HepG2 (cell line): Measurements from ENCODE around the gene ZNF625. TPM values are rescaled to one million over a fixed set of nuclear protein-coding genes. Genes with fewer than 3 reads are reported as not detected.

ENCODE experiments used
- ATAC-seq: fragments of 200-7000 bp; cut with Tn5 transposase; 3 replicates; pipeline ENCODE4 v1.9.1; 2020; ENCODE audit warnings: mild to moderate bottlenecking, moderate library complexity
- BruUV-seq: library from RNA; stranded (reverse); fragments of 400-500 nt; replicated peaks from 2 replicates; lab custom pipeline; 2021; lab: Mats Ljungman, UMichigan
- CTCF ChIA-PET: fragments of 300-600 bp; formaldehyde crosslinking; extraction: SDS; loops from one replicate; lab custom pipeline; 2021; ENCODE audit warnings: low total read pairs, inconsistent platforms, low intra/inter-chr PET ratio; lab: Yijun Ruan, JAX
- POLR2A ChIA-PET: fragments of 350-600 bp; sonication (Branson Sonifier 250); formaldehyde crosslinking; loops from one replicate; lab custom pipeline; 2020; ENCODE audit warnings: antibody characterized with exemption, inconsistent platforms; lab: Yijun Ruan, JAX
- DNase-seq: peaks from one replicate; pipeline ENCODE4 v3.0.0-alpha.2; 2015; ENCODE audit warnings: low spot score
- FAIRE-seq: peaks from 3 replicates; lab custom pipeline; 2011; peaks lifted over from hg19 to GRCh38; lab: Jason Lieb, UNC
- H2AFZ ChIP-seq: one replicate; pipeline ENCODE4 v1.6.1; 2011; ENCODE audit warnings: low read length, inconsistent platforms
- H3K27ac ChIP-seq: fragments of 300-600 bp; 3 replicates; pipeline ENCODE4 v1.8.0; 2011; ENCODE audit warnings: mixed run types, mild to moderate bottlenecking, mixed read lengths, low read length, inconsistent platforms; ENCODE audit not compliant: insufficient read depth; ENCODE audit errors: extremely low read length
- H3K27me3 ChIP-seq, 2 experiments: fragments of 200-600 bp in 1 of 2; 2 replicates in 1 of 2; 3 replicates in 1 of 2; pipeline versions ENCODE4 v1.6.0 to v1.8.0; 2011; ENCODE audit warnings: low read length in 2 of 2, mild to moderate bottlenecking in 2 of 2, moderate library complexity in 2 of 2, inconsistent platforms in 1 of 2; ENCODE audit not compliant: insufficient read depth in 2 of 2, control insufficient read depth in 1 of 2
- H3K36me3 ChIP-seq, 2 experiments: fragments of 200-600 bp in 1 of 2; replicated peaks in 1 of 2; 2 replicates in 1 of 2; 3 replicates in 1 of 2; pipeline versions ENCODE4 v1.5.1 to v1.8.0; 2011; ENCODE audit warnings: low read length in 2 of 2, inconsistent platforms in 1 of 2; ENCODE audit not compliant: insufficient read depth in 2 of 2, control insufficient read depth in 1 of 2
- H3K4me1 ChIP-seq: 2 replicates; pipeline ENCODE4 v1.5.1; 2012; ENCODE audit warnings: low read length, inconsistent platforms; ENCODE audit not compliant: insufficient read depth
- H3K4me2 ChIP-seq: 2 replicates; pipeline ENCODE4 v1.6.0; 2011; ENCODE audit warnings: low read depth, low read length, inconsistent platforms
- H3K4me3 ChIP-seq, 3 experiments: fragments of 200-600 bp in 1 of 3; sonication (generic), shearing (Covaris generic) in 1 of 3; replicated peaks in 1 of 3; 2 replicates each; pipeline ENCODE4 v1.5.1; 2011 to 2016; ENCODE audit warnings: low read length in 3 of 3, inconsistent platforms in 2 of 3, low read depth in 2 of 3, mild to moderate bottlenecking in 2 of 3, control low read depth in 1 of 3, mixed read lengths in 1 of 3; ENCODE audit not compliant: insufficient read depth in 1 of 3
- H3K79me2 ChIP-seq: one replicate; pipeline ENCODE4 v1.6.1; 2011; ENCODE audit warnings: low read length, inconsistent platforms; ENCODE audit not compliant: insufficient read depth
- H3K9ac ChIP-seq: 2 replicates; pipeline ENCODE4 v1.6.0; 2011; ENCODE audit warnings: mild to moderate bottlenecking, low read depth, low read length, inconsistent platforms; ENCODE audit not compliant: insufficient read depth
- H3K9me3 ChIP-seq: 2 replicates; pipeline ENCODE4 v1.5.1; 2012; ENCODE audit warnings: mild to moderate bottlenecking, low read length
- H4K20me1 ChIP-seq: 2 replicates; pipeline ENCODE4 v1.6.0; 2011; ENCODE audit warnings: inconsistent platforms, mild to moderate bottlenecking, low read length, moderate library complexity; ENCODE audit not compliant: insufficient read depth
- CCAR2 ChIP-seq: fragments of 200-400 bp; formaldehyde crosslinking; optimal IDR thresholded peaks from 2 replicates; pipeline ENCODE3; 2018; ENCODE audit warnings: low read depth, mild to moderate bottlenecking, low read length, moderate library complexity
- CHD4 ChIP-seq: fragments of 200-600 bp; sonication (generic); IDR thresholded peaks from 2 replicates; pipeline ENCODE4 v1.7.0; 2017; ENCODE audit warnings: mild to moderate bottlenecking, low read length, borderline replicate concordance
- ELF1 ChIP-seq: sonication (generic); formaldehyde crosslinking; IDR thresholded peaks from 2 replicates; pipeline ENCODE4 v1.4.0; 2020; ENCODE audit warnings: missing genetic modification reagents
- EP300 ChIP-seq, 3 experiments: sonication (generic) in 1 of 3; formaldehyde crosslinking in 1 of 3; IDR thresholded peaks; 2 replicates each; pipeline versions ENCODE4 v1.5.1 to v1.6.1; 2011 to 2020; ENCODE audit warnings: low read depth in 2 of 3, low read length in 2 of 3, borderline replicate concordance in 1 of 3, improper control_type of control experiment in 1 of 3, mild to moderate bottlenecking in 1 of 3, missing genetic modification reagents in 1 of 3, moderate library complexity in 1 of 3
- FOXP1 ChIP-seq, 2 experiments: fragments of 450-650 bp in 1 of 2; IDR thresholded peaks; 2 replicates each; pipeline ENCODE4 v1.6.1; 2017 to 2018; ENCODE audit warnings: antibody characterized with exemption in 1 of 2
- HMG20B ChIP-seq: conservative IDR thresholded peaks from 2 replicates; pipeline ENCODE4 v1.6.1; 2016; ENCODE audit warnings: missing genetic modification reagents, missing compliant biosample characterization
- MTF1 ChIP-seq: sonication (generic); formaldehyde crosslinking; IDR thresholded peaks from 2 replicates; pipeline ENCODE4 v1.5.0; 2020; ENCODE audit warnings: missing genetic modification reagents
- PHB2 ChIP-seq: fragments of 450-650 bp; IDR thresholded peaks from 2 replicates; pipeline ENCODE4 v1.6.1; 2018; ENCODE audit not compliant: partially characterized antibody
- POLR2G ChIP-seq: fragments of 200-400 bp; formaldehyde crosslinking; IDR thresholded peaks from 2 replicates; pipeline ENCODE4 v1.6.1; 2018; ENCODE audit warnings: mild to moderate bottlenecking, low read depth, low read length, moderate library complexity
- REPIN1 ChIP-seq: sonication (generic); formaldehyde crosslinking; IDR thresholded peaks from 2 replicates; pipeline ENCODE4 v1.8.0; 2022; ENCODE audit warnings: missing genetic modification reagents, low read depth, mild to moderate bottlenecking, borderline replicate concordance
- RNF2 ChIP-seq: fragments of 450-650 bp; conservative IDR thresholded peaks from 2 replicates; pipeline ENCODE4 v1.6.1; 2016; ENCODE audit warnings: low read depth
- SAP130 ChIP-seq: IDR thresholded peaks from 2 replicates; pipeline ENCODE4 v1.6.1; 2016; ENCODE audit warnings: low read depth
- SP140L ChIP-seq: sonication (generic); formaldehyde crosslinking; IDR thresholded peaks from 2 replicates; pipeline ENCODE4 v1.4.0; 2020; ENCODE audit warnings: missing genetic modification reagents, borderline replicate concordance
- TGIF2 ChIP-seq: IDR thresholded peaks from 2 replicates; pipeline ENCODE4 v1.6.1; 2016; ENCODE audit warnings: control low read depth, missing compliant biosample characterization
- TSC22D2 ChIP-seq: sonication (generic); formaldehyde crosslinking; IDR thresholded peaks from 2 replicates; pipeline ENCODE4 v1.5.1; 2020; ENCODE audit warnings: missing genetic modification reagents, mild to moderate bottlenecking, borderline replicate concordance
- ZFP82 ChIP-seq: sonication (generic); formaldehyde crosslinking; IDR thresholded peaks from 2 replicates; pipeline ENCODE4 v1.5.1; 2020; ENCODE audit warnings: mild to moderate bottlenecking, missing genetic modification reagents, borderline replicate concordance
- ZNF33A ChIP-seq: sonication (generic); formaldehyde crosslinking; IDR thresholded peaks from 2 replicates; pipeline ENCODE4 v1.5.1; 2020; ENCODE audit warnings: missing genetic modification reagents, mild to moderate bottlenecking, moderate library complexity, borderline replicate concordance
- ZNF567 ChIP-seq: sonication (generic); formaldehyde crosslinking; IDR thresholded peaks from 2 replicates; pipeline ENCODE4 v1.8.1; 2023; ENCODE audit warnings: mild to moderate bottlenecking, missing genetic modification reagents, borderline replicate concordance
- ZNF619 ChIP-seq: sonication (generic); formaldehyde crosslinking; IDR thresholded peaks from 2 replicates; pipeline ENCODE4 v1.4.0; 2020; ENCODE audit warnings: mild to moderate bottlenecking, missing genetic modification reagents
- WGBS: methylation state at CpG from one replicate; pipeline ENCODE4 v1.1.6; 2017; ENCODE audit warnings: low lambda C conversion rate; 5-methylcytosine and 5-hydroxymethylcytosine counted together
- in situ Hi-C: cut with HindIII; loops from 2 replicates; pipeline ENCODE4 v1.10.0; 2017; ENCODE audit warnings: low pct_unique_long_range_greater_than_20kb; ENCODE audit not compliant: extremely low pct_ligation_motif_present
- intact Hi-C: fragments of 100-400 bp; cut with micrococcal nuclease; formaldehyde crosslinking; loops from one replicate; pipeline ENCODE4 v1.10.0; 2022; ENCODE audit not compliant: unreplicated experiment
- polyA plus RNA-seq, 8 experiments: library from polyadenylated mRNA; depleted of rRNA in 3 of 8; stranded (reverse) in 7 of 8; unstranded in 1 of 8; fragments of >200 nt; fragmentation: Illumina TruSeq in 4 of 8; extraction: Trizol in 4 of 8; gene quantifications; 2 replicates each; pipeline versions ENCODE4 v1.2.1 to v1.2.3, GENCODE V29; 2011 to 2016; ENCODE audit warnings: low read depth in 4 of 8, missing spikeins in 1 of 8, mixed read lengths in 1 of 8; ENCODE audit not compliant: insufficient read depth in 1 of 8
- total RNA-seq, 5 experiments: library from RNA; depleted of rRNA; stranded (reverse); fragments of >200 nt; fragmentation: Illumina TruSeq; extraction: Trizol; gene quantifications; 2 replicates each; pipeline ENCODE4 v1.2.3, GENCODE V29; 2016; ENCODE audit warnings: low read depth in 1 of 5
- TF ChIP-seq, protein P1 (sequence below): IDR thresholded peaks from 2 replicates; pipeline ENCODE4 v1.6.1; 2018; ENCODE audit warnings: missing genetic modification reagents
- TF ChIP-seq, protein P2 (sequence below): sonication (generic); formaldehyde crosslinking; IDR thresholded peaks from 2 replicates; pipeline ENCODE4 v1.4.0; 2020; ENCODE audit warnings: mild to moderate bottlenecking, low read depth, missing genetic modification reagents

Gene ZNF625
- total and polyA plus RNA-seq, 2 of the 13 experiments (the other 11 are each of a cell fraction or from before 2014, with no cell fraction given) = 1.7 to 12.2 TPM

DNA sequence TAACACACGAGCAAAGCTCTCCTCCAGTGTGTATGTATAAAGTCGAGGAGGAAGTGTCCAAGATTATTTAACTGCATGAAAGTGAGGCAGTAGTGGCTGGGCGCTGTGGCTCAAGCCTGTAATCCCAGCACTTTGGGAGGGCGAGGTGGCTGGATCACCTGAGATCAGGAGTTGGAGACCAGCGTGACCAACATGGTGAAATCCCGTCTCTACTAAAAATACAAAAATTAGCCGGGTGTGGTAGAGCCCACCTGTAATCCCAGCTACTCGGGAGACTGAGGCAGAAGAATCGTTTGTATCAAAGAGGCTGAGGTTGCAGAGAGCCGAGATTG, 15.2 kb downstream of the ZNF625 start (continued):
- TF ChIP-seq, protein P1, sequence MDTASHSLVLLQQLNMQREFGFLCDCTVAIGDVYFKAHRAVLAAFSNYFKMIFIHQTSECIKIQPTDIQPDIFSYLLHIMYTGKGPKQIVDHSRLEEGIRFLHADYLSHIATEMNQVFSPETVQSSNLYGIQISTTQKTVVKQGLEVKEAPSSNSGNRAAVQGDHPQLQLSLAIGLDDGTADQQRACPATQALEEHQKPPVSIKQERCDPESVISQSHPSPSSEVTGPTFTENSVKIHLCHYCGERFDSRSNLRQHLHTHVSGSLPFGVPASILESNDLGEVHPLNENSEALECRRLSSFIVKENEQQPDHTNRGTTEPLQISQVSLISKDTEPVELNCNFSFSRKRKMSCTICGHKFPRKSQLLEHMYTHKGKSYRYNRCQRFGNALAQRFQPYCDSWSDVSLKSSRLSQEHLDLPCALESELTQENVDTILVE = no peak
- TF ChIP-seq ZNF33A (no peak), POLR2G (0 out of 2 replicates have a peak, but pooled peaks have one; percentile 4), REPIN1 (CRISPR knock-in tag) (0 out of 2 replicates have a peak, but pooled peaks have one; percentile 0), CHD4 (no peak)

DNA sequence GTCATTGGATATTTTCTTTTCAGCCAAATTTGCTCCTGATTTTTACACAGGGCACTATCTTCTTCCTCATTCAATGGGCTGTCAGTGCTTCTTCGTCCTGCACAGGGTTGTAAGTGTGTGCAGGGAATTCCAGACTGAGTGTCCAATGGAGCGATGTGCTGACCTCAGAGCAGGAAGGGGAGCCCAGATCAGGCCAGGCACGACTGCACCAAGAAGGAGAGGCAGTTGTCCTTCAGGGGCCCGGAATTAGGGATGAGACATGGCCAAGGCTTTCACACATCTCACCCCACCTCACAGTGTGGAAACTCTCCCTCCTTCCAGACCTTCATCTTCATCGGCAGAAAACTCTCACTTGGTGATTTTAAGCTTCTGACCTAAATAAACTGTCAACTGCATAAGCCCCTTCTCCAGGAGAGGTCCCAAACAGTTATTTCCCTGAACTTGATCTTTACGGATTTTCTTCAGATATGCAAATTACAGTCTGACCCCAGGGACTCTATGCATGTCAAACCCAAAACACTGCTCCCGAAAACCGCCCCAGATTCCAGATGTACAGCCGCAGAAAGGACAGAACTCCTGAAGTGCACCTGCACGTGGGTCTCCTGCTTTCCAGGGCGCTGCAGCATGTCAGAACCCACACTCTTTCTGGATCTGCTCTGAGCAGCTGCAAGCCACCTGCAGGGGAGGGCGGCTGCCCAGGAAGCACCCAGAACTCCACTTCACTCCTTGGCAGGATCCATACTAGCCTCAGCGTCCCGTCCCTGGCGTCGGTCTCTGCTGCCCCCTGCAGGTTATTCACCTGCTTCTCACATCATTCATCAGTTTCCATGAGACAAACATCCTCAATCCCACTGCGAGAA, 15.8 kb downstream of the ZNF625 start:
- ChIA-PET POLR2A (interaction anchor here (0.8 to 2.7 kb wide), 16 partner anchors 14 to 470 kb away, joined by 3 to 24 read pairs (median 6); partner anchors contain the start of genes ZNF136, ZNF490, ZNF563 and ZNF625), CTCF (interaction anchor here (0.7 to 3.0 kb wide), 9 partner anchors 14 to 262 kb away, joined by 3 to 58 read pairs (median 6); partner anchors contain the start of genes ZNF700 and ZNF763)
- peak overlapping the region; percentile 85 to 96 (median 93) for H3K4me3 ChIP-seq
- whole genome bisulfite sequencing = 13% methylated on average over 17 of the region's 17 CpGs
- intact Hi-C loops (loop anchor here (1.0 to 5.0 kb wide), 5 partner anchors 49 to 343 kb away; partner anchors contain the start of genes ZNF491 and ZNF763), in situ Hi-C loops (loop anchor here (5.0 kb wide), 3 partner anchors 48 to 258 kb away; no protein-coding TSS in a partner anchor)
- DNase-seq = peak; percentile 77
- peak; percentile 77 for FAIRE-seq
- H3K4me2 ChIP-seq = peak overlapping the region; percentile 98
- peak overlapping the region; percentile 64 for H3K9ac ChIP-seq
- peaks cover 9 to 12% of the 10 kb centered on the region in 2 experiments; a peak in 4 of 5 replicates for H3K36me3 ChIP-seq
- no peaks in the 10 kb centered on the region; a peak in 1 of 5 replicates for H3K27me3 ChIP-seq
- no TSS peak for BruUV-seq
- no peak overlapping the region for H2AFZ ChIP-seq
- no peaks in the 10 kb centered on the region for H4K20me1 ChIP-seq
- H3K79me2 ChIP-seq = peaks cover 17% of the 10 kb centered on the region
- no peaks in the 10 kb centered on the region for H3K9me3 ChIP-seq
- peak; percentile 82 for ATAC-seq
- peak overlapping the region; percentile 86 for H3K27ac ChIP-seq
- peaks cover 23% of the 10 kb centered on the region for H3K4me1 ChIP-seq
- TF ChIP-seq SP140L (no peak), CCAR2 (no peak), RNF2 (no peak), HMG20B (no peak), ZNF567 (CRISPR knock-in tag) (0 out of 2 replicates have a peak, but pooled peaks have one; percentile 25), FOXP1 (IDR thresholded peaks at IDR 0.05) (no peak), FOXP1 (CRISPR knock-in tag; IDR thresholded peaks at IDR 0.05) (no peak), SAP130 (CRISPR knock-in tag) (peak; percentile 75), MTF1 (CRISPR knock-in tag) (no peak), EP300 (IDR thresholded peaks at IDR 0.05; ENCODE audit: low read depth in 2 of 2, low read length in 2 of 2) (no peak), EP300 (CRISPR knock-in tag; IDR thresholded peaks at IDR 0.05; ENCODE audit: borderline replicate concordance) (no peak), TGIF2 (CRISPR knock-in tag) (no peak), ELF1 (peak; percentile 31; the same call in 1 of the 2 replicates), ZNF619 (0 out of 2 replicates have a peak, but pooled peaks have one; percentile 44), TSC22D2 (no peak), PHB2 (no peak), ZFP82 (CRISPR knock-in tag) (no peak)
- TF ChIP-seq, protein P2, sequence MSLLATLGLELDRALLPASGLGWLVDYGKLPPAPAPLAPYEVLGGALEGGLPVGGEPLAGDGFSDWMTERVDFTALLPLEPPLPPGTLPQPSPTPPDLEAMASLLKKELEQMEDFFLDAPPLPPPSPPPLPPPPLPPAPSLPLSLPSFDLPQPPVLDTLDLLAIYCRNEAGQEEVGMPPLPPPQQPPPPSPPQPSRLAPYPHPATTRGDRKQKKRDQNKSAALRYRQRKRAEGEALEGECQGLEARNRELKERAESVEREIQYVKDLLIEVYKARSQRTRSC (CRISPR knock-in tag) = 0 out of 2 replicates have a peak, but pooled peaks have one; percentile 20
